IMR-90 (cell line): ENCODE measurements around the gene MEPCE. TPM values are rescaled to one million over a fixed set of nuclear protein-coding genes. Genes with fewer than 3 reads are reported as not detected.

Experiments
- ATAC-seq: fragments of 200-7000 bp; cut with Tn5 transposase; 2 replicates; pipeline ENCODE4 v1.9.1; 2020; ENCODE audit warnings: low read depth, mild to moderate bottlenecking, moderate library complexity
- BruUV-seq: library from RNA; stranded (reverse); fragments of 400-500 nt; replicated peaks from 2 replicates; lab custom pipeline; 2021; lab: Mats Ljungman, UMichigan
- CTCF ChIA-PET: fragments of 300-600 bp; formaldehyde crosslinking; extraction: SDS; loops from one replicate; lab custom pipeline; 2021; ENCODE audit warnings: antibody characterized with exemption; lab: Yijun Ruan, JAX
- POLR2A ChIA-PET: fragments of 300-600 bp; sonication (Branson Sonifier 250); formaldehyde crosslinking; loops from one replicate; lab custom pipeline; 2022; ENCODE audit warnings: antibody characterized with exemption; ENCODE audit not compliant: unreplicated experiment; lab: Charles Lee
- DNase-seq: peaks from one replicate; pipeline ENCODE4 v3.0.0; 2013
- H2AFZ ChIP-seq: replicated peaks from 2 replicates; pipeline ENCODE3; 2013; ENCODE audit warnings: low read length, mild to moderate bottlenecking; ENCODE audit not compliant: poor library complexity
- H2AK5ac ChIP-seq: 2 replicates; pipeline ENCODE4 v1.6.1; 2013; ENCODE audit warnings: low read depth, low read length, inconsistent platforms
- H2AK9ac ChIP-seq: replicated peaks from 2 replicates; pipeline ENCODE3; 2013; ENCODE audit warnings: mild to moderate bottlenecking, low read depth, low read length, moderate library complexity; ENCODE audit not compliant: poor library complexity
- H2BK120ac ChIP-seq: 2 replicates; pipeline ENCODE4 v1.6.1; 2013; ENCODE audit warnings: low read depth, low read length, inconsistent platforms
- H2BK15ac ChIP-seq: 3 replicates; pipeline ENCODE4 v1.6.1; 2013; ENCODE audit warnings: low read depth, low read length, inconsistent platforms
- H2BK20ac ChIP-seq: 2 replicates; pipeline ENCODE4 v1.6.1; 2013; ENCODE audit warnings: low read depth, mild to moderate bottlenecking, inconsistent platforms, low read length, moderate library complexity
- H2BK5ac ChIP-seq: 2 replicates; pipeline ENCODE4 v1.6.1; 2013; ENCODE audit warnings: mild to moderate bottlenecking, low read depth, low read length, inconsistent platforms; ENCODE audit not compliant: poor library complexity, severe bottlenecking
- H3K14ac ChIP-seq: replicated peaks from 2 replicates; pipeline ENCODE4 v1.6.1; 2013; ENCODE audit warnings: low read depth, low read length, inconsistent platforms
- H3K18ac ChIP-seq: 2 replicates; pipeline ENCODE4 v1.6.1; 2013; ENCODE audit warnings: low read depth, low read length, control low read depth
- H3K23ac ChIP-seq: 2 replicates; pipeline ENCODE4 v1.6.1; 2013; ENCODE audit warnings: low read depth, low read length, inconsistent platforms
- H3K27ac ChIP-seq: 2 replicates; pipeline ENCODE4 v1.5.1; 2013; ENCODE audit warnings: mild to moderate bottlenecking, control low read depth, low read length; ENCODE audit not compliant: insufficient read depth
- H3K27me3 ChIP-seq: 2 replicates; pipeline ENCODE4 v1.6.1; 2013; ENCODE audit warnings: low read length; ENCODE audit not compliant: control insufficient read depth, insufficient read depth
- H3K36me3 ChIP-seq: 2 replicates; pipeline ENCODE4 v1.6.1; 2013; ENCODE audit warnings: low read length, mixed read lengths; ENCODE audit not compliant: control insufficient read depth, insufficient read depth
- H3K4ac ChIP-seq: 2 replicates; pipeline ENCODE4 v1.6.1; 2013; ENCODE audit warnings: low read depth, low read length, inconsistent platforms
- H3K4me1 ChIP-seq: 2 replicates; pipeline ENCODE4 v1.6.1; 2013; ENCODE audit warnings: low read length, mixed read lengths; ENCODE audit not compliant: control insufficient read depth, insufficient read depth
- H3K4me2 ChIP-seq: 2 replicates; pipeline ENCODE4 v1.6.1; 2013; ENCODE audit warnings: low read depth, mild to moderate bottlenecking, control low read depth, low read length, moderate library complexity
- H3K4me3 ChIP-seq: 2 replicates; pipeline ENCODE4 v1.5.1; 2013; ENCODE audit warnings: low read depth, mild to moderate bottlenecking, control low read depth, low read length, moderate library complexity; ENCODE audit not compliant: insufficient read depth
- H3K56ac ChIP-seq: 2 replicates; pipeline ENCODE4 v1.6.1; 2013; ENCODE audit warnings: low read length, inconsistent platforms; ENCODE audit not compliant: insufficient read depth; ENCODE audit errors: extremely low read depth
- H3K79me1 ChIP-seq, 2 experiments: 2 replicates each; pipeline ENCODE4 v1.6.1; 2013; ENCODE audit warnings: low read length in 2 of 2, inconsistent platforms in 1 of 2, low read depth in 1 of 2
- H3K9ac ChIP-seq: 2 replicates; pipeline ENCODE4 v1.6.1; 2013; ENCODE audit warnings: low read depth, low read length, control low read depth
- H3K9me1 ChIP-seq: 2 replicates; pipeline ENCODE4 v1.6.1; 2013; ENCODE audit warnings: low read length, inconsistent platforms; ENCODE audit not compliant: insufficient read depth
- H3K9me3 ChIP-seq: 2 replicates; pipeline ENCODE4 v1.6.1; 2013; ENCODE audit warnings: low read length; ENCODE audit not compliant: control insufficient read depth, insufficient read depth
- H4K20me1 ChIP-seq: 2 replicates; pipeline ENCODE4 v1.6.1; 2013; ENCODE audit warnings: low read length, inconsistent platforms; ENCODE audit not compliant: insufficient read depth
- H4K5ac ChIP-seq: 2 replicates; pipeline ENCODE4 v1.6.1; 2013; ENCODE audit warnings: mild to moderate bottlenecking, low read depth, low read length, control low read depth
- H4K8ac ChIP-seq, 2 experiments: 2 replicates each; pipeline ENCODE4 v1.6.1; 2013; ENCODE audit warnings: low read depth in 2 of 2, low read length in 2 of 2, control low read depth in 1 of 2, inconsistent platforms in 1 of 2
- H4K91ac ChIP-seq: 2 replicates; pipeline ENCODE4 v1.6.1; 2013; ENCODE audit warnings: low read depth, low read length, inconsistent platforms; ENCODE audit not compliant: insufficient read depth
- BHLHE40 ChIP-seq: fragments of 150-350 bp; IDR thresholded peaks from 2 replicates; pipeline ENCODE4 v1.6.1; 2016; ENCODE audit warnings: mild to moderate bottlenecking, low read depth, low read length
- CEBPB ChIP-seq: IDR thresholded peaks from 2 replicates; pipeline ENCODE4 v1.6.1; 2012; ENCODE audit warnings: low read depth, low read length, improper control_type of control experiment
- CHD1 ChIP-seq: IDR thresholded peaks from 2 replicates; pipeline ENCODE4 v1.6.1; 2012; ENCODE audit warnings: low read depth, low read length, improper control_type of control experiment
- ELK1 ChIP-seq: fragments of 150-350 bp; IDR thresholded peaks from 2 replicates; pipeline ENCODE4 v1.6.1; 2016; ENCODE audit warnings: low read depth, mild to moderate bottlenecking, low read length, moderate library complexity, borderline replicate concordance
- FOS ChIP-seq: fragments of 150-350 bp; IDR thresholded peaks from 2 replicates; pipeline ENCODE4 v1.6.1; 2016; ENCODE audit warnings: low read depth, low read length
- MAFK ChIP-seq: IDR thresholded peaks from 2 replicates; pipeline ENCODE4 v1.6.1; 2012; ENCODE audit warnings: low read depth, low read length, improper control_type of control experiment
- MAZ ChIP-seq: IDR thresholded peaks from 2 replicates; pipeline ENCODE4 v1.6.1; 2012; ENCODE audit warnings: low read depth, mild to moderate bottlenecking, low read length, improper control_type of control experiment, moderate library complexity, borderline replicate concordance
- MXI1 ChIP-seq: IDR thresholded peaks from 2 replicates; pipeline ENCODE4 v1.6.1; 2012; ENCODE audit warnings: low read depth, mild to moderate bottlenecking, low read length, moderate library complexity, borderline replicate concordance
- NFE2L2 ChIP-seq: fragments of 150-350 bp; IDR thresholded peaks from 2 replicates; pipeline ENCODE4 v1.6.1; 2016; ENCODE audit warnings: low read depth, mild to moderate bottlenecking, low read length
- POLR2A ChIP-seq: IDR thresholded peaks from 2 replicates; pipeline ENCODE4 v1.6.1; 2012; ENCODE audit warnings: mild to moderate bottlenecking, low read depth, low read length
- RAD21 ChIP-seq: IDR thresholded peaks from 2 replicates; pipeline ENCODE4 v1.6.1; 2012; ENCODE audit warnings: low read length, improper control_type of control experiment
- RCOR1 ChIP-seq: IDR thresholded peaks from 2 replicates; pipeline ENCODE4 v1.6.1; 2012; ENCODE audit warnings: mild to moderate bottlenecking, low read length, improper control_type of control experiment; ENCODE audit not compliant: insufficient replicate concordance
- RFX5 ChIP-seq: IDR thresholded peaks from 2 replicates; pipeline ENCODE4 v1.8.0; 2012; ENCODE audit warnings: low read depth, mild to moderate bottlenecking, low read length, moderate library complexity
- SMC3 ChIP-seq: fragments of 150-350 bp; IDR thresholded peaks from 2 replicates; pipeline ENCODE4 v1.6.1; 2016; ENCODE audit warnings: low read depth, mild to moderate bottlenecking, antibody characterized with exemption, low read length, moderate library complexity
- WGBS, 2 experiments: methylation state at CpG; one replicate each; pipeline versions ENCODE4 v1.1.5 to v1.1.7; 2013; ENCODE audit warnings: missing lambda C conversion rate in 2 of 2; ENCODE audit not compliant: insufficient read length in 1 of 2; ENCODE audit errors: extremely low coverage in 2 of 2; 5-methylcytosine and 5-hydroxymethylcytosine counted together
- dilution Hi-C: fragments of 300-500 bp; cut with HindIII; formaldehyde crosslinking; loops from one replicate; pipeline ENCODE4 v1.14.3; 2018; ENCODE audit warnings: low sequenced_read_pairs; ENCODE audit not compliant: unreplicated experiment
- in situ Hi-C: fragments of 300-500 bp; cut with MboI; formaldehyde crosslinking; loops from 3 replicates; pipeline ENCODE4 v1.14.3; 2019; ENCODE audit warnings: low sequenced_read_pairs, inconsistent platforms, mixed read lengths
- intact Hi-C: fragments of 100-400 bp; cut with micrococcal nuclease; formaldehyde crosslinking; loops from 2 replicates; pipeline ENCODE4 v1.10.0; 2022
- polyA plus RNA-seq, 3 experiments: library from polyadenylated mRNA; depleted of rRNA; stranded (reverse); fragments of >200 nt; gene quantifications; 2 replicates each; pipeline ENCODE4 v1.2.3, GENCODE V29; 2012; ENCODE audit warnings: low replicate concordance in 1 of 3
- total RNA-seq: library from RNA; depleted of rRNA; stranded (reverse); fragments of >200 nt; gene quantifications from 2 replicates; pipeline ENCODE4 v1.2.3, GENCODE V29; 2012
- TF ChIP-seq, protein P1 (sequence below): conservative IDR thresholded peaks from 2 replicates; pipeline ENCODE4 v1.5.1; 2012; ENCODE audit warnings: mild to moderate bottlenecking, low read depth, low read length, improper control_type of control experiment

The MEPCE gene
- total and polyA plus RNA-seq, 2 of the 4 experiments (the other 2 are of a cell fraction) = 18.2 to 22.9 TPM

GRCh38 chr7:100464210-100464660 lies 34.6 kb downstream of the MEPCE start, which contains the start of gene SPACDR:
Gene SPACDR (minus strand): TSS chr7:100464260. CDS start chr7:100464025, 235 bp downstream.
- intact Hi-C loops = no loop called here
- no peak within 1 kb of the TSS for H3K4me2 ChIP-seq
- H2BK5ac ChIP-seq = peak within 1 kb of the TSS; percentile 69
- H2BK120ac ChIP-seq = peak within 1 kb of the TSS; percentile 30
- peak within 1 kb of the TSS; percentile 42 for H3K23ac ChIP-seq
- peaks cover 2 to 13% of the 10 kb centered on the region in 2 experiments; a peak in 1 of 4 replicates for H3K79me1 ChIP-seq
- no peak within 1 kb of the TSS for H3K4me3 ChIP-seq
- peak within 1 kb of the TSS; percentile 70 for H2BK15ac ChIP-seq
- H2BK20ac ChIP-seq = peak within 1 kb of the TSS; percentile 57
- POLR2A ChIA-PET = no interaction called here
- peak within 1 kb of the TSS; percentile 33; the same call in 1 of the 2 replicates for H3K18ac ChIP-seq
- H3K9ac ChIP-seq = no peak within 1 kb of the TSS
- no peaks in the 10 kb centered on the region for H3K9me3 ChIP-seq
- ATAC-seq (peak; percentile 4), DNase-seq (peak; percentile 60)
- 0 out of 2 replicates have a peak within 1 kb of the TSS, but pooled peaks have one; percentile 6 for H3K56ac ChIP-seq
- peak within 1 kb of the TSS; percentile 17; the same call in 1 of the 2 replicates for H3K27ac ChIP-seq
- dilution Hi-C loops = no loop called here
- H4K91ac ChIP-seq = peak within 1 kb of the TSS; percentile 38
- H3K4ac ChIP-seq = peak within 1 kb of the TSS; percentile 72
- no peaks in the 10 kb centered on the region for H3K27me3 ChIP-seq
- in situ Hi-C loops = loop anchor here (10.0 to 25.0 kb wide), 2 partner anchors 231 to 398 kb away; partner anchors contain the start of genes GIGYF1, SLC12A9 and TRIP6
- H2AK5ac ChIP-seq = peak within 1 kb of the TSS; percentile 90
- H3K9me1 ChIP-seq = peaks cover 9% of the 10 kb centered on the region
- H3K4me1 ChIP-seq = peaks cover 10% of the 10 kb centered on the region; the same call in 1 of the 2 replicates
- H3K36me3 ChIP-seq = peaks cover 23% of the 10 kb centered on the region; the same call in 1 of the 2 replicates
- H3K14ac ChIP-seq = peak within 1 kb of the TSS; percentile 87
- CTCF ChIA-PET = interaction anchor here (0.9 to 1.1 kb wide), 2 partner anchors 13 to 19 kb away, joined by 5 read pairs; no protein-coding TSS in a partner anchor
- H4K8ac ChIP-seq = peak within 1 kb of the TSS; percentile 37 to 63; a peak in 2 of 4 replicates
- H2AK9ac ChIP-seq = peak within 1 kb of the TSS; percentile 85
- H4K5ac ChIP-seq = peak within 1 kb of the TSS; percentile 30; the same call in 1 of the 2 replicates
- no peaks in the 10 kb centered on the region; the same call in 1 of the 2 replicates for H4K20me1 ChIP-seq
- H2AFZ ChIP-seq = peak within 1 kb of the TSS; percentile 78
- BruUV-seq = no TSS peak
- WGBS, 2 experiments = no CpG with 5 or more reads among the region's 7 CpGs
- TF ChIP-seq FOS (no peak), RCOR1 (no peak), NFE2L2 (no peak), BHLHE40 (no peak), RAD21 (no peak), CHD1 (no peak), MAZ (no peak), POLR2A (no peak), CEBPB (no peak), SMC3 (no peak), MXI1 (no peak), RFX5 (no peak), MAFK (no peak), ELK1 (no peak)
- TF ChIP-seq, protein P1, sequence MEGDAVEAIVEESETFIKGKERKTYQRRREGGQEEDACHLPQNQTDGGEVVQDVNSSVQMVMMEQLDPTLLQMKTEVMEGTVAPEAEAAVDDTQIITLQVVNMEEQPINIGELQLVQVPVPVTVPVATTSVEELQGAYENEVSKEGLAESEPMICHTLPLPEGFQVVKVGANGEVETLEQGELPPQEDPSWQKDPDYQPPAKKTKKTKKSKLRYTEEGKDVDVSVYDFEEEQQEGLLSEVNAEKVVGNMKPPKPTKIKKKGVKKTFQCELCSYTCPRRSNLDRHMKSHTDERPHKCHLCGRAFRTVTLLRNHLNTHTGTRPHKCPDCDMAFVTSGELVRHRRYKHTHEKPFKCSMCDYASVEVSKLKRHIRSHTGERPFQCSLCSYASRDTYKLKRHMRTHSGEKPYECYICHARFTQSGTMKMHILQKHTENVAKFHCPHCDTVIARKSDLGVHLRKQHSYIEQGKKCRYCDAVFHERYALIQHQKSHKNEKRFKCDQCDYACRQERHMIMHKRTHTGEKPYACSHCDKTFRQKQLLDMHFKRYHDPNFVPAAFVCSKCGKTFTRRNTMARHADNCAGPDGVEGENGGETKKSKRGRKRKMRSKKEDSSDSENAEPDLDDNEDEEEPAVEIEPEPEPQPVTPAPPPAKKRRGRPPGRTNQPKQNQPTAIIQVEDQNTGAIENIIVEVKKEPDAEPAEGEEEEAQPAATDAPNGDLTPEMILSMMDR = no peak
